Endothelial cell of umbilical vein (primary cell): Measurements from ENCODE around the gene MAST4.

Source experiments
- CTCF ChIP-seq, 2 donors: IDR thresholded peaks; 1 replicate in 1 of 2; 2 replicates in 1 of 2; pipeline ENCODE4 v1.5.1; 2011; ENCODE audit warnings: low read length in 2 of 2, mild to moderate bottlenecking in 2 of 2, moderate library complexity in 2 of 2, control low read depth in 1 of 2, inconsistent platforms in 1 of 2, low read depth in 1 of 2; ENCODE audit not compliant: insufficient read depth in 1 of 2; ENCODE audit errors: extremely low read depth in 1 of 2
- EZH2 ChIP-seq: IDR thresholded peaks from 2 replicates; pipeline ENCODE4 v1.6.1; 2012; ENCODE audit warnings: borderline replicate concordance, low read depth, mild to moderate bottlenecking, moderate library complexity, low read length, inconsistent platforms; ENCODE audit not compliant: severe bottlenecking
- FOS ChIP-seq: IDR thresholded peaks from 2 replicates; pipeline ENCODE4 v1.6.1; 2011; ENCODE audit warnings: mild to moderate bottlenecking, low read length, moderate library complexity, borderline replicate concordance; ENCODE audit not compliant: insufficient read depth
- JUN ChIP-seq: IDR thresholded peaks from 2 replicates; pipeline ENCODE4 v1.6.1; 2011; ENCODE audit warnings: borderline replicate concordance, low read depth; ENCODE audit not compliant: insufficient read length, insufficient read depth
- MAX ChIP-seq: IDR thresholded peaks from 2 replicates; pipeline ENCODE4 v1.6.1; 2011; ENCODE audit not compliant: insufficient read depth, insufficient read length
- MYC ChIP-seq: IDR thresholded peaks from one replicate; pipeline ENCODE4 v1.6.1; 2011; ENCODE audit warnings: mild to moderate bottlenecking, low read depth, low read length
- POLR2A ChIP-seq: IDR thresholded peaks from 2 replicates; pipeline ENCODE4 v1.6.1; 2012; ENCODE audit warnings: low read depth, mild to moderate bottlenecking, control low read depth, low read length

- TF ChIP-seq CTCF (IDR thresholded peaks at IDR 0.05; ENCODE audit: extremely low read depth in 1 of 2, insufficient read depth in 1 of 2, low read depth in 1 of 2, low read length in 2 of 2), result no peak
- TF ChIP-seq POLR2A, result no peak
- TF ChIP-seq FOS, result no peak
- TF ChIP-seq EZH2, result no peak
- TF ChIP-seq JUN, result no peak
- no peak for TF ChIP-seq MYC
- no peak for TF ChIP-seq MAX
These were observed 280.1 kb downstream of the MAST4 start for GRCh38 chr5:66876266-66876807.
